ENCODE data around the gene PRR7. TPM values are rescaled to one million over a fixed set of nuclear protein-coding genes. Genes with fewer than 3 reads are reported as not detected.

PRR7 gene, protein sequence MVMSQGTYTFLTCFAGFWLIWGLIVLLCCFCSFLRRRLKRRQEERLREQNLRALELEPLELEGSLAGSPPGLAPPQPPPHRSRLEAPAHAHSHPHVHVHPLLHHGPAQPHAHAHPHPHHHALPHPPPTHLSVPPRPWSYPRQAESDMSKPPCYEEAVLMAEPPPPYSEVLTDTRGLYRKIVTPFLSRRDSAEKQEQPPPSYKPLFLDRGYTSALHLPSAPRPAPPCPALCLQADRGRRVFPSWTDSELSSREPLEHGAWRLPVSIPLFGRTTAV
- polyA plus RNA-seq (2012; ENCODE audit: insufficient read depth, insufficient read length, low read depth), result 84.9 TPM

DNA sequence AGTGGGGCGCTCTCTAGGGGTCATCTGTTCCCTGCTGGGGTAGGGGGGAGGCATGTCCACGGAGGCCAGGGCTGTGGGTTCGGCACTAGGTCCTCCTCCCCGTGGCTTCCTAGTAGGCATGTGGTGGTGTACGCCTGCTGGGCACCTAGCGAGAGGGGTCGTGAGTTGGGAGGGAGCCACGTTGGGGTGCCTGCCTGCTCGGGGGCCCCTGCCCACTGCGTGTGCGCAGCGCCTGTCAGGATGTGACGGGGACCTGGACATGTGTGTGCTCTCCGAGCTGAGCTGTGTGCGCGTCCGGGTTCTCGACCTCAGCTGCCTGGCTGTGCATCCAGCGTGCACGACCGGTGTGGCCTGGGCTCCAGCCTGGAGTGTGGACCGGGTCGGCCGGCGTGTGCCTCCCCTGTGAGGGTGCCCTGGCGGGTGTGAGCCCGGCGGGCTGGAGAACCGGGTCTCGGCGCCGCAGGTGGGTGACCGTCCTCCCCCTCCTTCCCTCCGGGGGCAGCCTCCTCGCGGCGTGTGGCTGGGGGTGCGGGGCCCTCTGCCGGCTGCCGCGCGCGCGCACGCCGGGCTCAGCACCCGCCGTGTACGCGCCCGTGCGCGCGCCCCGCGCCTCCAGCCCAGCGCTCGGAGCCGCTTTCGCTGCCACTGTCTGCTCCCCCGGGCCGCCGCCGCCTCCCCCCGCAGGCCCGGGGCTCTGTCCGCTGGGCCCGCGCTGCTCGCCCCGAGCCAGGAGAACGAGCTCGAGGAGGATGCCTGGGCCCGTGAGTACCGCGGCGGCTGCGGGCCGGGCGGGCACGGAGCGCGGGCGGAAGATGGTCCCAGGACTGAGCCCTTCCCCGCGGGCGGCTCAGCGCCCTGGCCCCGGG is at the start of gene PRR7:
PRR7 (plus strand) TSS at position 615 of the 866 bp plus-strand sequence. CDS start 8,254 bp downstream, outside the sequence.
- Histone ChIP-seq H3K4me1 (peaks cover 19% of the 10 kb centered on the region), H3K9me3 (no peaks in the 10 kb centered on the region), H3K4me3 (ENCODE audit: low read depth, low read length) (peak within 1 kb of the TSS; percentile 66), H3K27me3 (no peaks in the 10 kb centered on the region), H3K36me3 (peaks cover 11% of the 10 kb centered on the region; the same call in 1 of the 2 replicates)
- DNase-seq, result peak; percentile 85
- TF ChIP-seq, protein P1, sequence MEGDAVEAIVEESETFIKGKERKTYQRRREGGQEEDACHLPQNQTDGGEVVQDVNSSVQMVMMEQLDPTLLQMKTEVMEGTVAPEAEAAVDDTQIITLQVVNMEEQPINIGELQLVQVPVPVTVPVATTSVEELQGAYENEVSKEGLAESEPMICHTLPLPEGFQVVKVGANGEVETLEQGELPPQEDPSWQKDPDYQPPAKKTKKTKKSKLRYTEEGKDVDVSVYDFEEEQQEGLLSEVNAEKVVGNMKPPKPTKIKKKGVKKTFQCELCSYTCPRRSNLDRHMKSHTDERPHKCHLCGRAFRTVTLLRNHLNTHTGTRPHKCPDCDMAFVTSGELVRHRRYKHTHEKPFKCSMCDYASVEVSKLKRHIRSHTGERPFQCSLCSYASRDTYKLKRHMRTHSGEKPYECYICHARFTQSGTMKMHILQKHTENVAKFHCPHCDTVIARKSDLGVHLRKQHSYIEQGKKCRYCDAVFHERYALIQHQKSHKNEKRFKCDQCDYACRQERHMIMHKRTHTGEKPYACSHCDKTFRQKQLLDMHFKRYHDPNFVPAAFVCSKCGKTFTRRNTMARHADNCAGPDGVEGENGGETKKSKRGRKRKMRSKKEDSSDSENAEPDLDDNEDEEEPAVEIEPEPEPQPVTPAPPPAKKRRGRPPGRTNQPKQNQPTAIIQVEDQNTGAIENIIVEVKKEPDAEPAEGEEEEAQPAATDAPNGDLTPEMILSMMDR (IDR thresholded peaks at IDR 0.05; ENCODE audit: low read depth, low read length), result no peak

DNA sequence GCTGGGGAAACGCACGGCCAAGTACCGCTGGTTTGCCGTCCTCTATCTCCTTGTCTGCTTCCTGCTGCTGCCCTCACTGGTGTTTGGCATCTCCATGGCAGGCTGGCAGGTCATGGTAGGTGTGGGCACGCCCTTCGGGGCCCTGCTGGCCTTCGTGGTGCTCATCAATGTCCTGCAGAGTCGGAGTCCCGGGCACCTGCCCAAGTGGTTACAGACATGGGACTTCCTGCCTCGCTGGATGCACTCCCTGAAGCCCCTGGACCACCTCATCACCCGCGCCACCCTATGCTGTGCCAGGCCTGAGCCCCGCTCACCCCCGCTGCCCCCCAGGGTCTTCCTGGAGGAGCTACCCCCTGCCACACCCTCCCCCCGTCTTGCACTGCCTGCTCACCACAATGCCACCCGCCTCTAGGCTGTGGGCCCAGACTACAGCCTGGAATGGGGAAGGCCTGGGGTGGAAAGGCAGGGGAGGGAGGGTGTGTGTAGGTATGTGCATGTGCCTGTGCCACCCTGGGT is 48.7 kb upstream of the PRR7 start:
- H3K9me3 ChIP-seq, result no peaks in the 10 kb centered on the region
- H3K4me3 ChIP-seq (ENCODE audit: low read depth, low read length), result no peak overlapping the region
- no peaks in the 10 kb centered on the region for H3K27me3 ChIP-seq
- H3K36me3 ChIP-seq, result no peaks in the 10 kb centered on the region
- H3K4me1 ChIP-seq, result 0 out of 2 replicates have a peak, but pooled peaks cover 2% of the 10 kb centered on the region
- TF ChIP-seq, protein P1 (IDR thresholded peaks at IDR 0.05; ENCODE audit: low read depth, low read length), result no peak
- no peak for DNase-seq

DNA sequence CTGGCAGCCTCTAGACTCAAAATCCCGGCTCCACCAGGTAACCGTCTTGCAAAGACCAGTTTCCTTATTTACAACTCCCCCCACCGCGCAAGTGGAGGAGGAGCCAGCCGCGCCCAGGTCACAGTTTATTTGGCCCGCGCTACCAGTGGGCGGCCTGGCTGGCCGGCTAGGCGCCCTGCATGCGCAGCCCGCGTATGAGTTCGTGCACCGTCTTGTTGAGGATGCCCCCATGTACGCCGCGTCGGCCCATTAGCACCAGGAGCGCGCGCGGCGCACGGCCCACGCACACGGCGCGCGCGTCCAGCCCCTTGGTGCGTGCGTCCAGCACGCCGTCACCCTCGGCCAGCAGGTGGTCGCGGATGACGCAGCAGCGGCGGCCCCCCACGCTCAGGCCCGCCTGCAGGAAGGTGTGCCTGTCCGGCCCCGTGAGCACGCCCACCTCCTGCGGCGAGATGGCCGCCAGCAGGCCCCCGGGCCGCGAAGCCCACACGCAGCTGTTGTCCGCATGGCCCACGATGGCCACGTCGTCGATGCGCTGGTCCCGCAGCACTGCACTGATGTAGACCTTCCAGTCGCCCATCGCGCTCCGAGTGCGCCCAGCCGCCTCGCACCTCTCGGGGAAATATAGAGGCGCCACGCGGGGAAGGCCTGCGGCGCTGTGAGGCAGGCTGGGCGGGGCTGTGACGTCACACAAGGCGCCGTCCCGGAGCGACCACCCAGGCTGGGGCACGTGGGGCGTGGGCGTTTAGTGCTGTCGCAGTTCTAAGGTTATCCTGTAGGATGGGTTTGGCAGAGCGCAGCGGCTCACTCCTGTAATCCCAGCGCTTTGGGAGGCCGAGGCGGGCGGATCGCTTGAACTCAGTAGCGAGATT is 46.4 kb upstream of the PRR7 start, which contains the start of gene PFN3:
PFN3 (minus strand) TSS at position 665 of the 872 bp plus-strand sequence; CDS start at position 580, 85 bp downstream.
- H3K4me3 ChIP-seq (ENCODE audit: low read depth, low read length), result no peak within 1 kb of the TSS
- no peaks in the 10 kb centered on the region for H3K27me3 ChIP-seq
- TF ChIP-seq, protein P1 (IDR thresholded peaks at IDR 0.05; ENCODE audit: low read depth, low read length), result no peak
- DNase-seq, result no peak
- peaks cover 8% of the 10 kb centered on the region for H3K4me1 ChIP-seq
- no peaks in the 10 kb centered on the region for H3K36me3 ChIP-seq
- no peaks in the 10 kb centered on the region for H3K9me3 ChIP-seq

DNA sequence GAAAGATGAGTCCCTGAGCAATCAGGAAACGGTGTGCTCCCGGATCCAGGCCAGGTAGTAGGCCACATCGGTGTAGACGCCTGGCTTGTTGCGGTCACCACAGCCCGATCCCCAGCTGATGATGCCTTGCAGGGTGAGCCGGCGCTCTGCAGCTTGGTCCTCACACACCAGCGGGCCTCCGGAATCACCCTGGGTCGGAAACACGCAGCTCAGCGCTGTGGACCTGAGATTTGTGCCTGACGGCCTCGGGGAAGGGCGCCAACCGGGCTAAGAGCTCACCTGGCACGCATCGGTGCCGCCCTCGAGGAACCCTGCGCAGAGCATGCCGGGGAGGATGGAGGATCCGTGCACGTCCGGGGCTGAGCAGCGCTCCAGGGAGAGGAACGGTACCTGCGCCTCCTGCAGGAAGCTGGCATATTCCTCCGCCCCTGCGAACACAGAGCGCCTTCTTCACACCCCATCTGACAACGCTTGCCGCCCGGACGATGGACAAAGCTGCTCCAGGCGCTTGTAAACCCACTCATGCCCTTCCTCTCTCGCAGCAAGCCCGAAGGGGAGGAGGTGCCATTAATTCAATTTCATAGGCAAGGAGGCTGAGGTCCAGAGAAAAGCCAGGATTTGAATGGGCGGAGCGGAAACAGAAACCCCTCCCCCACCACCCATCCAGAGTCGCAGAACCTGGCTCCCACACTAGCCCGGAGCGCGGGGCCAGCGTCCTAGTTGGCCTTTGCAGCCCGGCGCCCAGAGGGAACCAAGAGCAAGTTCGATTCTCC is 44.2 kb upstream of the PRR7 start:
- no peaks in the 10 kb centered on the region for H3K36me3 ChIP-seq
- peak; percentile 88 for DNase-seq
- no peaks in the 10 kb centered on the region for H3K27me3 ChIP-seq
- no peaks in the 10 kb centered on the region for H3K9me3 ChIP-seq
- peak overlapping the region; percentile 66 for H3K4me3 ChIP-seq (ENCODE audit: low read depth, low read length)
- H3K4me1 ChIP-seq, result peaks cover 8% of the 10 kb centered on the region
- TF ChIP-seq, protein P1 (IDR thresholded peaks at IDR 0.05; ENCODE audit: low read depth, low read length), result peak; percentile 61
